ENCODE measurements around the gene MVP.

- TF ChIP-seq CTCF (IDR thresholded peaks at IDR 0.05): no peak
- TF ChIP-seq POLR2A (IDR thresholded peaks at IDR 0.05): no peak
- no peak for TF ChIP-seq POLR2AphosphoS5 (IDR thresholded peaks at IDR 0.05)
Observed at GRCh38 chr16:29834079-29834478, 13.8 kb downstream of the MVP start.

Data from sigmoid colon (tissue), 4 donors.